DND-41 (cell line): ENCODE results near the gene PLA1A.

Experiments used
- ATAC-seq: fragments of 200-7000 bp; cut with Tn5 transposase; 3 replicates; pipeline ENCODE4 v1.9.1; 2021; ENCODE audit warnings: low read depth; ENCODE audit not compliant: insufficient read depth
- DNase-seq: peaks from one replicate; pipeline ENCODE4 v3.0.0-alpha.2; 2020
- H2AFZ ChIP-seq: 2 replicates; pipeline ENCODE4 v1.6.0; 2012; ENCODE audit warnings: low read depth, low read length
- H3K27ac ChIP-seq: 2 replicates; pipeline ENCODE4 v1.5.1; 2012; ENCODE audit warnings: low read length, inconsistent platforms
- H3K27me3 ChIP-seq: fragments of 200-600 bp; sonication (generic); 2 replicates; pipeline ENCODE4 v1.6.0; 2012; ENCODE audit warnings: low read length, mild to moderate bottlenecking, inconsistent platforms; ENCODE audit not compliant: insufficient read depth, poor library complexity
- H3K36me3 ChIP-seq: 2 replicates; pipeline ENCODE4 v1.5.1; 2012; ENCODE audit warnings: low read length, inconsistent platforms; ENCODE audit not compliant: insufficient read depth
- H3K4me1 ChIP-seq: 2 replicates; pipeline ENCODE4 v1.5.1; 2012; ENCODE audit warnings: mild to moderate bottlenecking, low read length; ENCODE audit not compliant: insufficient read depth
- H3K4me2 ChIP-seq: 2 replicates; pipeline ENCODE4 v1.6.0; 2012; ENCODE audit warnings: mild to moderate bottlenecking, moderate library complexity, low read length, inconsistent platforms; ENCODE audit not compliant: insufficient read depth
- H3K4me3 ChIP-seq, 2 experiments: fragments of 200-600 bp in 1 of 2; shearing (Covaris generic) in 1 of 2; 2 replicates each; pipeline ENCODE4 v1.5.1; 2012 to 2016; ENCODE audit warnings: inconsistent platforms in 2 of 2, low read length in 2 of 2, mild to moderate bottlenecking in 2 of 2, low read depth in 1 of 2, moderate library complexity in 1 of 2
- H3K79me2 ChIP-seq: 2 replicates; pipeline ENCODE4 v1.6.0; 2012; ENCODE audit warnings: low read length, inconsistent platforms; ENCODE audit not compliant: insufficient read depth
- H3K9ac ChIP-seq: 2 replicates; pipeline ENCODE4 v1.6.0; 2012; ENCODE audit warnings: low read depth, mild to moderate bottlenecking, inconsistent platforms, low read length, moderate library complexity
- H3K9me3 ChIP-seq: 2 replicates; pipeline ENCODE4 v1.5.1; 2012; ENCODE audit warnings: low read length, moderate library complexity, mild to moderate bottlenecking, inconsistent platforms; ENCODE audit not compliant: insufficient read depth, severe bottlenecking
- H4K20me1 ChIP-seq: 2 replicates; pipeline ENCODE4 v1.6.0; 2012; ENCODE audit warnings: low read length; ENCODE audit not compliant: insufficient read depth
- EZH2 ChIP-seq: IDR thresholded peaks from 3 replicates; pipeline ENCODE4 v1.6.1; 2012; ENCODE audit warnings: borderline replicate concordance, low read depth, mild to moderate bottlenecking, moderate library complexity, low read length, inconsistent platforms; ENCODE audit not compliant: severe bottlenecking
- TF ChIP-seq, protein P1 (sequence below): IDR thresholded peaks from 2 replicates; pipeline ENCODE4 v1.5.1; 2012; ENCODE audit warnings: borderline replicate concordance, low read length, moderate library complexity, mild to moderate bottlenecking; ENCODE audit not compliant: poor library complexity, severe bottlenecking; ENCODE audit errors: extremely low read depth

The PLA1A gene

DNA sequence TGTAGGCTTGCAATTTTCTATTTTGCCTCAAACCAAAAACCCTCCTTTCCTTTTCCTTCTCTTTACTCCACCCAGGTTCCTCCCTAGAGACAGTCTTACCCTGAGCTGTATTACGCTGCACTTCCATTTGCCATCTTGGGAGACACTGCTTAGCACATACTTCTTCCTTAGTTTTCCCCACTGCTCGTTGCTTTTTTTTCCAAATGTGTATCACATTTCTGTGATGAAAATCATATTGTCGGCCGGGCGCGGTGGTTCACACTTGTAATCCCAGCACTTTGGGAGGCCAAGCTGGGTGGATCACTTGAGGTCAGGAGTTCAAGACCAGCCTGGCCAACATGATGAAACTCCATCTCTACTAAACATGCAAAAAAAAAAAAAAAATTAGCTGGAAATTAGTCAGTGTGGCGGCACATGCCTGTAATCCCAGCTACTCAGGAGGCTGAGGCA lies 33.2 kb downstream of the PLA1A start:
- Histone ChIP-seq H3K4me2 (no peak overlapping the region), H2AFZ (no peak overlapping the region), H3K9ac (no peak overlapping the region), H3K9me3 (no peaks in the 10 kb centered on the region), H3K4me3 (no peak overlapping the region), H3K36me3 (no peaks in the 10 kb centered on the region), H3K27ac (no peak overlapping the region), H4K20me1 (no peaks in the 10 kb centered on the region), H3K4me1 (no peaks in the 10 kb centered on the region), H3K79me2 (no peaks in the 10 kb centered on the region), H3K27me3 (peaks cover 4% of the 10 kb centered on the region)
- ATAC-seq (no peak), DNase-seq (no peak)
- TF ChIP-seq EZH2 = no peak
- TF ChIP-seq, protein P1, sequence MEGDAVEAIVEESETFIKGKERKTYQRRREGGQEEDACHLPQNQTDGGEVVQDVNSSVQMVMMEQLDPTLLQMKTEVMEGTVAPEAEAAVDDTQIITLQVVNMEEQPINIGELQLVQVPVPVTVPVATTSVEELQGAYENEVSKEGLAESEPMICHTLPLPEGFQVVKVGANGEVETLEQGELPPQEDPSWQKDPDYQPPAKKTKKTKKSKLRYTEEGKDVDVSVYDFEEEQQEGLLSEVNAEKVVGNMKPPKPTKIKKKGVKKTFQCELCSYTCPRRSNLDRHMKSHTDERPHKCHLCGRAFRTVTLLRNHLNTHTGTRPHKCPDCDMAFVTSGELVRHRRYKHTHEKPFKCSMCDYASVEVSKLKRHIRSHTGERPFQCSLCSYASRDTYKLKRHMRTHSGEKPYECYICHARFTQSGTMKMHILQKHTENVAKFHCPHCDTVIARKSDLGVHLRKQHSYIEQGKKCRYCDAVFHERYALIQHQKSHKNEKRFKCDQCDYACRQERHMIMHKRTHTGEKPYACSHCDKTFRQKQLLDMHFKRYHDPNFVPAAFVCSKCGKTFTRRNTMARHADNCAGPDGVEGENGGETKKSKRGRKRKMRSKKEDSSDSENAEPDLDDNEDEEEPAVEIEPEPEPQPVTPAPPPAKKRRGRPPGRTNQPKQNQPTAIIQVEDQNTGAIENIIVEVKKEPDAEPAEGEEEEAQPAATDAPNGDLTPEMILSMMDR = no peak

DNA sequence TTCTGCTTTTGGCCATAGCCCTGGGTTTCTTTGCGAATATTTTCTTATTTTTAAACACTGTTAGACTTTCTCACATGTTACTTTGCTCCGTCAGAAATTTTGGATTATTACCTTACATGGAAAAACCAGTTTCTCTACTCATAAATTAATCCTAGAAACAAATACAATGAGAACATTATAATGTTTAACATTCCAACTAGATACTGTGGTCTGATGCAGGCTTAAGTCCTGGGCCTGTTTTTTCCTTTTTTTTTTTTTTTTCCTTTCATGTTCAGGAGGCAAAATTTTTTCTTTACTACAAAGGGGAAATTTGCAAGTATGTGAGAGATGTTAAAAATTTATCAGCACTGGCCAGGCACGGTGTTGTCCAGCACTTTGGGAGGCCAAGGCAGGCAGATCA lies 33.8 kb downstream of the PLA1A start:
- Histone ChIP-seq H3K36me3 (no peaks in the 10 kb centered on the region), H3K27ac (no peak overlapping the region), H3K4me1 (no peaks in the 10 kb centered on the region), H3K9ac (no peak overlapping the region), H2AFZ (no peak overlapping the region), H3K79me2 (no peaks in the 10 kb centered on the region), H3K4me3 (no peak overlapping the region), H3K9me3 (no peaks in the 10 kb centered on the region), H3K4me2 (no peak overlapping the region), H3K27me3 (peaks cover 4% of the 10 kb centered on the region), H4K20me1 (no peaks in the 10 kb centered on the region)
- TF ChIP-seq, protein P1 = no peak
- no peak for TF ChIP-seq EZH2
- DNase-seq (no peak), ATAC-seq (no peak)

DNA sequence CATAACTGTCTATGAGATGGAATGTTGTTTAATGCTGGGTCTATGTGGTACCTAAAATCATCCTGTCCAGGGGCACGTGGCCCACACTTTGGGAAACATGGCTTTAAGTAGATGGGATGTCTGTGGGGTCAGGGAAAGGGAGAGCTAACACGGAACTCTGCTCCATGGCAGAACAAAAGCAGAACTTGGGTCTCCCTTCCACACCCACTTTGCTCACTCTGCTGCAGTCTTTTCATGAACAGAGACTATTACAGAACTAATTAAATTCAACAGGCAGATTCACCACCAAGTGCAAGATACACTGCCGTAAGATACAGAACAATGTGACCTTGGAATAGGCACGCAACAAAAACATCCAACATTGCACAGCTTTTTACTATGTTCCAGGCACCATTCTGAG lies 34.5 kb downstream of the PLA1A start:
- no peaks in the 10 kb centered on the region for H3K9me3 ChIP-seq
- H3K4me3 ChIP-seq = no peak overlapping the region
- H3K27ac ChIP-seq = no peak overlapping the region
- DNase-seq (no peak), ATAC-seq (no peak)
- no peak overlapping the region for H2AFZ ChIP-seq
- no peak overlapping the region for H3K9ac ChIP-seq
- H3K27me3 ChIP-seq = peaks cover 4% of the 10 kb centered on the region
- H3K36me3 ChIP-seq = no peaks in the 10 kb centered on the region
- no peak overlapping the region for H3K4me2 ChIP-seq
- no peaks in the 10 kb centered on the region for H3K79me2 ChIP-seq
- no peaks in the 10 kb centered on the region for H3K4me1 ChIP-seq
- H4K20me1 ChIP-seq = no peaks in the 10 kb centered on the region
- TF ChIP-seq EZH2 = no peak
- TF ChIP-seq, protein P1 = no peak

DNA sequence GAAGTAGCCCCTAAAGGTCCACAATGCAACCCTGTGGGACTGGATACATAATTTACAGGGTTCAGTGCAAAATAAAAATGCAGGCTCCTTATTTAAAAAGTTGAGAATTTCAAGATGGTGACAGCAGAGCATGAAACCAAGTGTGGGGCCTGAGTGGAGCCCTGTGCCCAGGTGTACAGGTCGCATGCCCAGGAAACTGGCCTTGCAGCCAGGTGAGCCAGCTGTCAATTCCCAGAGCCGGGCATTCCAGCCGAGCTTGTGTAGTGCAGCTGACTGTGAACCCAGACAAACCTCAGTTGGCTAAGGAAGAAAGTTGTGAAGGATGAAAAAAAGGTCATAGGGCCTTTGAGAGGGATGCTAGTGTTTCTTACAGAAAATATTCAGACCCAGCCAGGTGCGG lies 35.1 kb downstream of the PLA1A start:
- Histone ChIP-seq H3K9ac (no peak overlapping the region), H3K36me3 (no peaks in the 10 kb centered on the region), H3K4me3 (no peak overlapping the region), H3K27ac (no peak overlapping the region), H3K4me2 (no peak overlapping the region), H3K79me2 (no peaks in the 10 kb centered on the region), H3K27me3 (peaks cover 4% of the 10 kb centered on the region), H3K4me1 (peaks cover 3% of the 10 kb centered on the region; the same call in 1 of the 2 replicates), H2AFZ (no peak overlapping the region), H3K9me3 (no peaks in the 10 kb centered on the region), H4K20me1 (no peaks in the 10 kb centered on the region)
- no peak for DNase-seq
- ATAC-seq = no peak
- TF ChIP-seq, protein P1 = no peak
- no peak for TF ChIP-seq EZH2
